SW 1271 (cell line): Measurements from ENCODE around the gene SLMAP.
"Not testable (repeated sequence)": the region's sequence is repeated elsewhere in the genome, so short reads cannot be mapped to it uniquely, and the experiment has no call there.

Experiments used
- DNase-seq, 2 experiments: peaks; one replicate each; lab custom pipeline; 2025; lab: John Stamatoyannopoulos, UW

The SLMAP gene

GRCh38 chr3:57827757-57828156 is 71.6 kb downstream of the SLMAP start:
- no peak for DNase-seq

GRCh38 chr3:57832486-57832885 is 76.4 kb downstream of the SLMAP start:
- no peak for DNase-seq

DNA sequence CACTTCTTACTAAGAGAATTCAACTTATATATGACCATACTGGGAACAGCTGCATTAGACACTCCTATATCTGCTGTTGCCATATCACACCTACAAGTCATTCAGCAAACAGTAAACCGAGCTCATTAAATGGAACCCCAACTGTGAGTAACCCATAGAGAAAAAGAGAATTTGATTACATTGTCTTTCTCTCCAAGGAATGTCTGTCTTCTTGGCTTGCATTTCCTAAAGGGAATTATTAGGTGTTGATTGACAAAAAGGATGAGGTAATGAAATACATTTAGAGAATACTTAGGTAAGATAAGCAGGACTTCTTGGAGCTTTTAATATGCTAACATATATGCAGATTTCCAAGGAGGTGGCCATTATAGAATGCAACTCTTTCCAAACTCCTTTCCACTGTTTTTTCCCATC is 76.8 kb downstream of the SLMAP start:
- no peak for DNase-seq

GRCh38 chr3:57833763-57834162 is 77.7 kb downstream of the SLMAP start:
- no peak for DNase-seq

- no peak for DNase-seq
These were observed 81.6 kb downstream of the SLMAP start for GRCh38 chr3:57837686-57838085.

DNA sequence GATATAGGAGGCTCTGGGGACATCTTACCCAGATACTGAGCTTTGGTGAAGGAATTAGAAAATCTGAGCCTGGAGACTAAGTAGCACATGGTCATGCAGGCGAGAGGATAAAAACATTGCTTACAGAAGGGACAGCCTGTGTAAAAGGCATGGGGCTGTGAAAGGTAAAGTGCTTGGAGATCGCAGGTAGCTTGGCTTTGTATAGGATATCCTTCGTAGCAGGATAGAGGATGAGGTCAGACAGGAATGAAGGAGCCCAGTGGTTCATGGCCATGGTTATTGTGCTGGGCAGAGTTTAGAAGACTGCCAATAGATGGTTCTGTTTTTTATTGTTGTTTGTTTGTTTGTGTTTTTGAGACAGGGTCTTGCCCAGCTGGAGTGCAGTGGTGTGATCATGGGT is 82.5 kb downstream of the SLMAP start:
- no peak for DNase-seq

- no peak for DNase-seq
These were observed 84.4 kb downstream of the SLMAP start for GRCh38 chr3:57840473-57840872.

DNA sequence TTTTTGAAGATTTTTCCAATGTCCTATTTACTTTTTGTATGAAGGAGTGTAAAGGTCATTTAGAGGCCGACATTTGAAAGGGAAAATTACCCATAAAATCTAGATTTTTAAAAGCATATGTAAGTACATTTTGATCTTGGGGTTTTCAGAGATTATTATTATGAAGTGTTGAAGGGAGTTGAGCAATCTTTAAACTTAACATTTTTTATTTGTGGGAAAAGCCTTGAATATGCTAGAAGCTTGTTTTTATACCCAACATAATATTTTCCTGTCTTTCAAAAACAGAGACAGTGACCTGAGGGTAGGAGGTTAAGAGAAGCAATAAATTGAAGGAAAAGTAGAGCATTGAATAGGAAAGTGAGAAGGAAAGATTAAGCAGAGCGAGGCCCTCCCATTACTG is 85.7 kb downstream of the SLMAP start:
- DNase-seq: no peak

GRCh38 chr3:57848177-57848738 is 92.1 kb downstream of the SLMAP start:
- DNase-seq: no peak

- no peak for DNase-seq
These were observed 95.2 kb downstream of the SLMAP start for GRCh38 chr3:57851304-57851703.

- peak in 1 of 2 experiments; percentile 18 for DNase-seq
These were observed 96.8 kb downstream of the SLMAP start for GRCh38 chr3:57852896-57853295.

DNA sequence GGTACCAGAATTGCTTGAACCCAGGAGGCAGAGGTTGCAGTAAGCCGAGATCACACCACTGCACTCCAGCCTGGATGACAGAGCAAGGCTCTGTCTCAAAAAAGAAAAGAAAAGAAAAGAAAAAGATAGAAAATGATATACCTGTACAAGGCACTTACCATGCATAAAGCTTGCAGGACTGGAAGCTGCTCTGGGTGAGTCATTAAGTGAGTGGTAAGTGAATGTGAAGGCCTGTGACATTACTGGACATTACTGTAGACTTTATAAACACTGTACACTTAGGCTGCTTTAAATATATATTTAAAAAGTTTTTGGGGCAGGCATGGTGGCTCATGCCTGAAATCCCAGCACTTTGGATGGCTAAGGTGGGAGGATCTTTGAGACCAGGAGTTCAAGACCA is 99.2 kb downstream of the SLMAP start:
- no peak for DNase-seq

DNA sequence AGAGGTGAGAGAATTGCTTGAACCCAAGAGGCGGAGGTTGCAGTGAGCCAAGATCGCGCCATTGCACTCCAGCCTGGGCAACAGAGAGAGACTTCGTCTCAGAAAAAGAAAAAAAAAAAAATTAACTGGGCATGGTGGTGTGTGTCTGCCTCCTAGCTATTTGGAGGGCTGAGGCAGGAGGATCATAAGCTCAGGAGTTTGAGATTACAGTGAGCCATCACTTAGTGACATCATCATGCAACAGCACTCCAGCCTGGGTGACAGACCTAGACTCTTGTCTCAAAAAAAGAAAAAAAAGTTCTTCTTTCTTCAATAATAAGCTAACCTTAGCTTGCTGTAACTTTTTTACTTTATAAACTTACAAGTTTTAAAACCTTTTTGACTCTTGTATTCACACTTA is 99.8 kb downstream of the SLMAP start:
- DNase-seq: no peak

DNA sequence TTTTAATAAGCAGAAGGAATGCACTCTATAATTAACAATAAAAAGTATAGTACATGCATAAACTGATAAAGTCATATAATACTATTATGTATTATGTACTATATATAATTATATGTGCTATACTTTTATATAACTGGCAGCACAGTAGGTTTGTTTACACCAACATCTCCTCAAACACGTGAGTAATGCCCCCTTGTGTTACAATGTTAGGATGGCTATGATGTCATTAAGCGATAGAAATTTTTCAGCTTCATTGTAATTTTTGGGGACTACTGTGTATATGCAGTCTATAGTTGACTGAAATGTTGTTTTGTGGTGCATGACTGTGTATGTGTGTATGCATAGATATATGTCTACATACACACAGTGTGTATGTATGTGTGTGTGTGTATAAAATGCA is 100.6 kb downstream of the SLMAP start:
- peak in 1 of 2 experiments; percentile 12 for DNase-seq

GRCh38 chr3:57862894-57863293 is 106.8 kb downstream of the SLMAP start:
- DNase-seq: no peak

- DNase-seq: no peak
These were observed 107.3 kb downstream of the SLMAP start for GRCh38 chr3:57863380-57863779.

GRCh38 chr3:57864853-57865252 is 108.7 kb downstream of the SLMAP start:
- DNase-seq: peak in 1 of 2 experiments; percentile 22

- DNase-seq: not testable (repeated sequence)
These were observed 113.0 kb downstream of the SLMAP start for GRCh38 chr3:57869110-57869509.

GRCh38 chr3:57872606-57873005 is 116.5 kb downstream of the SLMAP start:
- no peak for DNase-seq

GRCh38 chr3:57876632-57877031 is 120.5 kb downstream of the SLMAP start:
- DNase-seq: no peak

- DNase-seq: no peak
These were observed 121.0 kb downstream of the SLMAP start for GRCh38 chr3:57877116-57877515.

- not testable (repeated sequence) for DNase-seq
These were observed 128.3 kb downstream of the SLMAP start for GRCh38 chr3:57884436-57884835.

DNA sequence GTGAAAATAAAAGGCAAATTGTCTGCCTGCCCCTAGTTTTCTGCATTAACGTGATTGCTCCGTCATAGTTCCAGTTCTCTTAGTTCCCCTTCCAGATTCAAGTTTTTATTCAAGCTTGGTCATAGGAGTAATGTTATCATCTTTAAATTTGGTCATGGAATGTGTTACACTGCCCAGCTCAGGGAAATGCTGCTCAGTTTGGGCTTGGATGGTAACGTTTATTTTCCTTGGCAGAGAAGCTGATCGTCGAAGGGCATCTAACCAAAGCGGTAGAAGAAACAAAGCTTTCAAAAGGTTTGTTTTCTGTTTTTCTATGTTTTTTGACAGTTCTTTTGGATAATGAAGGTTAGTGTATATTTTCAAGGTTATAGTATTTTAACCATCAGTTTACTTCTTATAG is 133.7 kb downstream of the SLMAP start:
- no peak for DNase-seq

DNA sequence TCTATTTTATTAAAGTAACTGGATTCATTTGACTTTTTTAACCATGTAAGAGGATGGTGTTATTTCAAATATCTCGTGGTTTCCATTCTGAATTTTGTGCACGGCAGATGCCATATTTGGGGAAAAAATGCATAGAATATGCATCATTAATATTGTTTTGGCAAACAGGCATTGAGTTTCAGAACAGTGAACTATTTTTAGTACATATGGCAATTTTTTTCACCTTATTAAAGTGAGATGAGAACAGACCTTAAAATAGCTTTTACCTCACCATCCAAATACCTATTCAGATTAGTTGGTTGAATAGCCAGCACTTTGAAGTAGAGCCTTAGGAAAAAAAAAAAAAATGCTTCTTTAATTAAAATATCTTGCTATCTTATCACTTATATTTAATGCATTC is 134.8 kb downstream of the SLMAP start:
- no peak for DNase-seq

- no peak for DNase-seq
These were observed 136.3 kb downstream of the SLMAP start for GRCh38 chr3:57892423-57892822.
